ENCODE results near the gene PRAMEF26.
"Not testable (repeated sequence)": the region's sequence is repeated elsewhere in the genome, so short reads cannot be mapped to it uniquely, and the experiment has no call there.

PRAMEF26 gene

GRCh38 chr1:13155909-13156308 lies at the start of gene PRAMEF26:
TSS of gene PRAMEF26 (minus strand) at chr1:13156009. CDS start at chr1:13153095, 2,914 bp downstream.
- not testable (repeated sequence) for DNase-seq

GRCh38 chr1:13201309-13201708 lies 45.5 kb upstream of the PRAMEF26 start, which contains the start of gene PRAMEF13:
TSS of gene PRAMEF13 (minus strand) at chr1:13201409. CDS start at chr1:13199589, 1,820 bp downstream.
- not testable (repeated sequence) for DNase-seq

- not testable (repeated sequence) for DNase-seq
These were observed 15.7 kb upstream of the PRAMEF26 start, which contains the start of gene PRAMEF9 for GRCh38 chr1:13171548-13171947. TSS of gene PRAMEF9 (plus strand) at chr1:13171848. CDS start at chr1:13175281, 3,433 bp downstream.

GRCh38 chr1:13165531-13165930 lies 9.7 kb upstream of the PRAMEF26 start, which contains the start of gene HNRNPCL4:
TSS of gene HNRNPCL4 (minus strand) at chr1:13165631. CDS start at chr1:13165467, 164 bp downstream.
- DNase-seq = not testable (repeated sequence)

- DNase-seq = not testable (repeated sequence)
These were observed 39.1 kb downstream of the PRAMEF26 start, which contains the start of gene HNRNPCL2 for GRCh38 chr1:13116754-13117153. TSS of gene HNRNPCL2 (minus strand) at chr1:13116854. CDS start at chr1:13116400, 454 bp downstream.
